Right lobe of liver (tissue), 6 donors: ENCODE data around the gene C16orf89. TPM values are rescaled to one million over a fixed set of nuclear protein-coding genes. Genes with fewer than 3 reads are reported as not detected.

ENCODE experiments used
- ATAC-seq, 4 donors: fragments of 200-7000 bp; cut with Tn5 transposase; one replicate each; pipeline ENCODE4 v1.9.1; 2020; ENCODE audit warnings: mild to moderate bottlenecking in 4 of 4, moderate library complexity in 4 of 4
- DNase-seq, 3 donors: peaks; one replicate each; pipeline ENCODE4 v3.0.0-alpha.2; 2020
- H3K27ac ChIP-seq, 3 donors: fragments of 200-600 bp; one replicate each; pipeline ENCODE4 v1.8.0; 2022
- H3K27me3 ChIP-seq, 2 donors: fragments of 200-600 bp; one replicate each; pipeline ENCODE4 v1.8.0; 2022
- H3K36me3 ChIP-seq, 4 donors: fragments of 200-600 bp; sonication (generic) in 1 of 4; one replicate each; pipeline versions ENCODE4 v1.5.1 to v1.8.0; 2017 to 2022; ENCODE audit warnings: control low read depth in 1 of 4
- H3K4me1 ChIP-seq, 4 donors: fragments of 200-600 bp; sonication (generic) in 1 of 4; one replicate each; pipeline versions ENCODE4 v1.5.1 to v1.8.0; 2017 to 2022; ENCODE audit warnings: control low read depth in 1 of 4
- H3K4me3 ChIP-seq, 3 donors: fragments of 200-600 bp; one replicate each; pipeline ENCODE4 v1.8.0; 2022
- H3K9me3 ChIP-seq, 4 donors: fragments of 200-600 bp; sonication (generic) in 1 of 4; one replicate each; pipeline versions ENCODE4 v1.5.1 to v1.8.0; 2017 to 2022; ENCODE audit warnings: control low read depth in 1 of 4
- CTCF ChIP-seq, 4 donors: fragments of 200-600 bp in 3 of 4; fragments of 450-650 bp in 1 of 4; IDR thresholded peaks; one replicate each; pipeline versions ENCODE4 v1.5.1 to v1.8.0; 2016 to 2022; ENCODE audit warnings: antibody characterized with exemption in 4 of 4, mild to moderate bottlenecking in 2 of 4
- POLR2A ChIP-seq: fragments of 450-650 bp; IDR thresholded peaks from one replicate; pipeline ENCODE4 v1.6.1; 2017; ENCODE audit warnings: antibody characterized with exemption, mild to moderate bottlenecking
- WGBS: methylation state at CpG from one replicate; pipeline ENCODE4 v1.1.6; 2018; ENCODE audit warnings: low coverage, low lambda C conversion rate; ENCODE audit not compliant: insufficient coverage; ENCODE audit errors: missing lambda C conversion rate; 5-methylcytosine and 5-hydroxymethylcytosine counted together
- intact Hi-C, 2 donors: fragments of 100-400 bp; cut with DNase I; formaldehyde crosslinking; loops; one replicate each; pipeline versions ENCODE4 v1.11.2 to v1.14.1; 2022
- total RNA-seq, 6 experiments: library from RNA; depleted of rRNA in 2 of 6; stranded (reverse); fragments of >200 nt in 2 of 6; fragmentation: NEBNext Ultra II Directional in 3 of 6; extraction: Animal tissue kit (Norgen Biotek cat#: 25700) in 3 of 6; gene quantifications; one replicate each; pipeline versions ENCODE4 v1.1.0 to v1.2.4, GENCODE V29; 2016 to 2023
- donor health status: DM: no; HTN: yes; CAD: no.
- donor health status: DM: no; HTN: no; CAD: no.
- donor health status: DM: no; HTN: no; CAD: no.
- donor health status: DM: no; HTN: yes; CAD: no.
- donor health status: DM: no; HTN: yes; CAD: no.

The C16orf89 gene
- total RNA-seq, 6 experiments from 2014 or later: not detected

- Histone ChIP-seq H3K9me3 (no peaks in the 10 kb centered on the region), H3K27me3 (no peaks in the 10 kb centered on the region), H3K4me3 (no peak overlapping the region), H3K36me3 (no peaks in the 10 kb centered on the region), H3K4me1 (no peaks in the 10 kb centered on the region), H3K27ac (no peak overlapping the region)
- DNase-seq: no peak
- TF ChIP-seq CTCF (IDR thresholded peaks at IDR 0.05) (no peak), POLR2A (no peak)
- ATAC-seq: no peak
- WGBS: 56% methylated on average over 5 of the region's 7 CpGs
- intact Hi-C loops: no loop called here
These were observed 7.3 kb downstream of the C16orf89 start for GRCh38 chr16:5058476-5058875.

- Histone ChIP-seq H3K27me3 (no peaks in the 10 kb centered on the region), H3K9me3 (no peaks in the 10 kb centered on the region), H3K4me1 (no peaks in the 10 kb centered on the region), H3K27ac (no peak overlapping the region), H3K4me3 (no peak overlapping the region), H3K36me3 (no peaks in the 10 kb centered on the region)
- intact Hi-C loops: no loop called here
- DNase-seq (no peak), ATAC-seq (peak; percentile 17 to 46 (median 29))
- 29% methylated on average over 8 of the region's 11 CpGs for WGBS
- TF ChIP-seq POLR2A (no peak), CTCF (IDR thresholded peaks at IDR 0.05) (peak in 3 of 4 donors; percentile 7 to 23 (median 12))
These were observed 9.4 kb downstream of the C16orf89 start for GRCh38 chr16:5056352-5056751.

GRCh38 chr16:5054876-5055865, 10.6 kb downstream of the C16orf89 start:
- Histone ChIP-seq H3K27me3 (no peaks in the 10 kb centered on the region), H3K4me3 (no peak overlapping the region), H3K27ac (no peak overlapping the region), H3K9me3 (no peaks in the 10 kb centered on the region), H3K4me1 (no peaks in the 10 kb centered on the region), H3K36me3 (no peaks in the 10 kb centered on the region)
- peak in 1 of 4 donors; percentile 29 for ATAC-seq
- WGBS: 78% methylated on average over 5 of the region's 16 CpGs
- intact Hi-C loops: no loop called here
- TF ChIP-seq POLR2A: no peak
- TF ChIP-seq CTCF (IDR thresholded peaks at IDR 0.05): no peak
- DNase-seq: peak in 1 of 3 donors; percentile 45

GRCh38 chr16:5046914-5047313, 18.8 kb downstream of the C16orf89 start:
- no peak overlapping the region for H3K27ac ChIP-seq
- intact Hi-C loops: no loop called here
- 79% methylated on average over 2 of the region's 2 CpGs for WGBS
- no peak for TF ChIP-seq CTCF (IDR thresholded peaks at IDR 0.05)
- no peak for TF ChIP-seq POLR2A
- no peaks in the 10 kb centered on the region for H3K36me3 ChIP-seq
- no peak overlapping the region for H3K4me3 ChIP-seq
- no peaks in the 10 kb centered on the region for H3K27me3 ChIP-seq
- ATAC-seq (no peak), DNase-seq (no peak)
- no peaks in the 10 kb centered on the region for H3K9me3 ChIP-seq
- no peaks in the 10 kb centered on the region for H3K4me1 ChIP-seq
